ENCODE results near the gene ALG14. TPM values are rescaled to one million over a fixed set of nuclear protein-coding genes. Genes with fewer than 3 reads are reported as not detected.

The ALG14 gene
- total RNA-seq, 1 donor from 2014 or later: 2.6 TPM

DNA sequence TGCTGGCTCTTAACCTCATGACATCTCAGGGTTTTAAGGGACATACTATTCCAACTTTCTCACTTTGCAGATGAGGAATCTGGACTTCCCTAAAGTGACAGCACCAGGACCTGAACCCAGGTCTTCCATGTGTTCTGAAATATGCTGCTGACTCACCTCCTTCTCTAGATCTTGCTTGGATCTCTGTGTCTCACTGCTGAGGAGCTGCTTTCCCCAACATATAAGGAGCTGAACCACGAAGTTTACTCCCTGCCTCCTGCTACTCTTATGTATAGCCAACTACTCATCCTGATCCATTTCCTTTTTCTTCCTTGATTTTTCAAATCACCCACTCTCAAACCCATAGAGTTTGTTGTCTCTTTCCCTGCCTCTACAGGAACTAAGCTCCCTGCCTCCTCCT lies 38.2 kb downstream of the ALG14 start:
- TF ChIP-seq, protein P1, sequence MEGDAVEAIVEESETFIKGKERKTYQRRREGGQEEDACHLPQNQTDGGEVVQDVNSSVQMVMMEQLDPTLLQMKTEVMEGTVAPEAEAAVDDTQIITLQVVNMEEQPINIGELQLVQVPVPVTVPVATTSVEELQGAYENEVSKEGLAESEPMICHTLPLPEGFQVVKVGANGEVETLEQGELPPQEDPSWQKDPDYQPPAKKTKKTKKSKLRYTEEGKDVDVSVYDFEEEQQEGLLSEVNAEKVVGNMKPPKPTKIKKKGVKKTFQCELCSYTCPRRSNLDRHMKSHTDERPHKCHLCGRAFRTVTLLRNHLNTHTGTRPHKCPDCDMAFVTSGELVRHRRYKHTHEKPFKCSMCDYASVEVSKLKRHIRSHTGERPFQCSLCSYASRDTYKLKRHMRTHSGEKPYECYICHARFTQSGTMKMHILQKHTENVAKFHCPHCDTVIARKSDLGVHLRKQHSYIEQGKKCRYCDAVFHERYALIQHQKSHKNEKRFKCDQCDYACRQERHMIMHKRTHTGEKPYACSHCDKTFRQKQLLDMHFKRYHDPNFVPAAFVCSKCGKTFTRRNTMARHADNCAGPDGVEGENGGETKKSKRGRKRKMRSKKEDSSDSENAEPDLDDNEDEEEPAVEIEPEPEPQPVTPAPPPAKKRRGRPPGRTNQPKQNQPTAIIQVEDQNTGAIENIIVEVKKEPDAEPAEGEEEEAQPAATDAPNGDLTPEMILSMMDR (IDR thresholded peaks at IDR 0.05; ENCODE audit: borderline replicate concordance): no peak
- Histone ChIP-seq H3K4me1 (no peaks in the 10 kb centered on the region), H3K4me3 (no peak overlapping the region), H3K36me3 (no peaks in the 10 kb centered on the region), H3K27ac (replicated peaks) (no peak overlapping the region), H3K9me3 (replicated peaks) (peaks cover under 1% of the 10 kb centered on the region), H3K27me3 (ENCODE audit: low read depth) (no peaks in the 10 kb centered on the region)
- intact Hi-C loops (cut with micrococcal nuclease): loop anchor here (10.0 kb wide), 1 partner anchor 110 kb away; the partner anchor contains the start of gene CNN3
- DNase-seq: no peak

DNA sequence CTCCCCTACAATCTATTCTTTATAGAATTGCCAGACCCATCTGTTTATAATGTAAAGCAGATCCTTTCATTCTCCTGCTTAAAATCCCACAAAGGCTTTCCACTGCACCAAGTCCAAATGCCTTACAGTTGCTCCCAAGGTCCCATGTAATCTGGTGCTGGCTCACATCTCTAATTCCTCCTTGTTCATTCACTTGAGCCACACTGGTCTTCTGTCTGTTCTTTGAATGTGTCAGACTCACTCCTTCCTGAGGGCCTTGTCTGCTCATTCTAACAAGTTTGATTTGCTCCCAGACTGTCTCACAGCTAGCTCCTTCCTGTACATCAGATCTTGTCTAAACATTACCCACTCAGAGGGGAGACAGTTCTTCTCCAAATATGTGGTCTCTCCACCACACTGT lies 38.9 kb downstream of the ALG14 start:
- Histone ChIP-seq H3K36me3 (peaks cover 4% of the 10 kb centered on the region), H3K9me3 (replicated peaks) (peaks cover 7% of the 10 kb centered on the region), H3K27me3 (ENCODE audit: low read depth) (no peaks in the 10 kb centered on the region), H3K4me3 (no peak overlapping the region), H3K27ac (replicated peaks) (no peak overlapping the region), H3K4me1 (no peaks in the 10 kb centered on the region)
- TF ChIP-seq, protein P1 (IDR thresholded peaks at IDR 0.05; ENCODE audit: borderline replicate concordance): no peak
- intact Hi-C loops (cut with micrococcal nuclease): loop anchor here (10.0 kb wide), 1 partner anchor 109 kb away; the partner anchor contains the start of gene CNN3
- no peak for DNase-seq

DNA sequence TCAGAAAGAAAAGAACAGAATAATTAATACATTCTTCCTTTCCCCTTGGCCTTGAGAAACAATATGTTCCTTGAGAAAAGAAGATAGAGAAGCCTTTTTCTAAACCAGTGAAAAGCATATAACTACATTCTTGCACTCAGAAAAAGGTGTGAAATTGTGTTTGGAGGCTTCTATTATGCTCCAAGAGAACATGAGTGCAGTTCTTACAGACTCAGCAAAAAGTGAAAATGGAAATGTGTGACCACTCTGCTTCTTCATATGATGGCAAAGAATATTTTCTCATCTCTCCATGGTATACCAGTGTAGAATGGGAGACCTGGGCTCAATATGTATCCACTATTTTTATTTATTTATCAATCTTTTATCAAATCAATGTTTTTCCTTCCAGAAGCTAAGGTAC lies 43.2 kb downstream of the ALG14 start:
- Histone ChIP-seq H3K27me3 (ENCODE audit: low read depth) (no peaks in the 10 kb centered on the region), H3K36me3 (peaks cover 22% of the 10 kb centered on the region), H3K4me3 (no peak overlapping the region), H3K4me1 (no peaks in the 10 kb centered on the region), H3K9me3 (replicated peaks) (peaks cover 19% of the 10 kb centered on the region), H3K27ac (replicated peaks) (no peak overlapping the region)
- TF ChIP-seq, protein P1 (IDR thresholded peaks at IDR 0.05; ENCODE audit: borderline replicate concordance): no peak
- DNase-seq: no peak
- intact Hi-C loops (cut with micrococcal nuclease): no loop called here

DNA sequence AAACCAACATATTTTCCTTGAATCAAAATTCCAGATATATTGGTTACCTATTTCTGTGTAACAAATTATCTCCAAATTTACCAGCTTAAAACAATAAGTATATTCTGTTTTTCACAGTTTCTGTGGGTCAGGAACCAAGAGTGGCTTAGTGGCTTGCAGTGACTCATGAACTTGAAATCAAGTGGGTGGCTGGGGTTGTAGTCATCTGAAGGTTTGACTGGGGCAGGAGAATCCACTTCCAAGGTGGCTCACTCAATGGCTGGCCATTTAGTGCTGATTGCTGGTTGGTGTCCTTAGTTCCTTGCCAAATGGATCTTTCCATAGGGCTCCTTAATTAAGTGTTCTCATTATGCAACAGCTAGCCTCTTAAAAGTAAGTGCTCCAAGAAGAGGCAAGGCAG lies 43.8 kb downstream of the ALG14 start:
- Histone ChIP-seq H3K4me1 (no peaks in the 10 kb centered on the region), H3K27me3 (ENCODE audit: low read depth) (no peaks in the 10 kb centered on the region), H3K36me3 (peaks cover 22% of the 10 kb centered on the region), H3K27ac (replicated peaks) (no peak overlapping the region), H3K9me3 (replicated peaks) (peaks cover 19% of the 10 kb centered on the region), H3K4me3 (no peak overlapping the region)
- DNase-seq: no peak
- intact Hi-C loops (cut with micrococcal nuclease): no loop called here
- TF ChIP-seq, protein P1 (IDR thresholded peaks at IDR 0.05; ENCODE audit: borderline replicate concordance): no peak

DNA sequence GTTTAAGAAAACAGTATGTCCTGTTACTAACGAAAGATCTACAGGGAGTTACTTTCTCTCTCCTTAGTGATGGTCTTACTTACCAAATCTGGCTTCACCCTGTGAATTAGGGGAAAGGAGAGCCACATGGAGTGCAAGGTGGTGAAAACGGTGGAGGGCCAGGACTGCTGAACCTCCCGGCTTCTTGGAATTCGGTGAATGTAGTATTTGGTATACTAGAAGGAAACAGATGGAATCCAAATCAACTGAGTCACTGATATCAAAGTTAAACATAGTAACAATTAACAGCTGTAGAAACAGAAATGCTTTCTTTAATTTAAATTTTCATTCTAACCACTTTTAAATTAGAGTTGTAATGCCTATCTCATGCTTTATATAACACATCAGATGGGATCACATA lies 45.7 kb downstream of the ALG14 start:
- Histone ChIP-seq H3K4me1 (peaks cover 17% of the 10 kb centered on the region), H3K9me3 (replicated peaks) (peaks cover 19% of the 10 kb centered on the region), H3K27ac (replicated peaks) (no peak overlapping the region), H3K27me3 (ENCODE audit: low read depth) (no peaks in the 10 kb centered on the region), H3K4me3 (no peak overlapping the region), H3K36me3 (peaks cover 22% of the 10 kb centered on the region)
- DNase-seq: no peak
- TF ChIP-seq, protein P1 (IDR thresholded peaks at IDR 0.05; ENCODE audit: borderline replicate concordance): no peak
- intact Hi-C loops (cut with micrococcal nuclease): no loop called here
